ENCODE measurements around the gene SMIM41.

The SMIM41 gene

DNA sequence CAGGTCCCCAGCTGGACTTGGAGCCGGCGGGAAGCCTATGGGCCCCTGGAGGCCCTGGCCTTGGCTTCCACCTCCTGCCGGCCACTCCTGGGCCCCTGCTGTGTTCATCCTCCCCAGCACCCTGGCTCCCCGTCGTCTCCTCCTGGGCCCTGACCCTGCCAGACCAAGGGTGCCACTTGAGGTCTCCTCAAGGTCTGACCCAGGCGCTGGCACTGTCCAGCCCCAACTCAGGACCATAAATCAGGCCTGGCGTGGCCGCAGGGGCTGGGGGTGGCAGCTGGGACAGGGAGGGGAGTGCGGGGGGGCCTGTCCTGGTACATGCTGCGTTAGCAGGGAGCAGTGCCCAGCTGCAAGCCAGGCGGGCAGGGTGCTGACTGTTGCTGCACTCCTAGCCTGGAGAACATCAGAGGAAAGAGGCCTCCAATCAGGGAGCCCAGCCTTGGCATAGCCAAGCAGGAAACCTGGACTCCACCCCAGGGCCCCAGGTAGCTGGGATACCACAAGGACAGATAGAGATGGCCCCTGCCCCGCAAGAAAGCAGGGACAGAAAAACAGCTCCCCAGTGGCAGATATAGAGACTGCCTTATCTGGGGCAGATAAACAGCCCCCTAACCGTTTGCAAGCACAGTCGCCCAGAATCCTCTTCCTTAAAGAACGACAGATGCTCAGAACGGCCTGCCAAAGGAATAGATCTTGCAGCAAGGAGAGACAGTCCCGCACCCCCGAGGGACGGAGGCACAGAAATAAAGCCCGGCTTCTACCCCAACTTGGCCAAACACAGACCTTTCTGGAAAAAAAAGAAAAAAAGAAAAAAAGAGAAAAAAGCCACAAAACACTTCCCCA, 16.2 kb upstream of the SMIM41 start:
- no peak for DNase-seq (ENCODE audit: low read depth)

DNA sequence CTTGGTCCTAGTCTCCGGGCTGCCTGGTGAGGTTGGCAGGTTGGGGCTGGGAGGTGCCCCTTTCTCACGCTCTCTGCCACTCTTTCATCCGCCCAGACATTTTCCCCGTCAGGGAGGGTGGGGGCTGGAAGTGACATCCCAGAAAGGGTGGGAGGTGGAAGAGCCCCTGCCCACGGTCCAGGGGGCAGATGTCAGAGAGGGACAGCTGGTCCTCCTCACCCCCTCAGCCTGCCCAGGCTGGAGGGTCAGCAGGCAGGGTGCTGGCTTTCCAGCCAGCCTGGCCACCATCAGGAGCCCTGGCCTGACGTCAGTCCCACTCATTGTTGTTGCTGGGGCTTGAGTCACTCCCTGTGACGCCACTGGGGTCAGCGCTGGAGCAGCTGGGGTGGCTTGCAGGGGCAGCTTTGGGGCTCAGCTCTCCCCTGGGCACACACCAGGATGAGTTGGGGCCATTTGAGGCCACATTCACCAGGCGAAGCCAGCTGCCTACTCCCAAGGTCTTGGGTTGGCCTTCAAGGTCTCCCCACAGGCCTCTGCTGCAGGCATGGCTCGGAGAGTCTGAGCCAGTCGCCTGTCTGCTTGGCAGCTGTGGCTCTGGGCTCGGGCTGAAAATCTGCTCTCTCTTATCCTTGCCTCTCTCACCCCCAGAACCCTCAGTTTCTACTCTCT, 15.4 kb upstream of the SMIM41 start:
- no peak for DNase-seq (ENCODE audit: low read depth)

DNA sequence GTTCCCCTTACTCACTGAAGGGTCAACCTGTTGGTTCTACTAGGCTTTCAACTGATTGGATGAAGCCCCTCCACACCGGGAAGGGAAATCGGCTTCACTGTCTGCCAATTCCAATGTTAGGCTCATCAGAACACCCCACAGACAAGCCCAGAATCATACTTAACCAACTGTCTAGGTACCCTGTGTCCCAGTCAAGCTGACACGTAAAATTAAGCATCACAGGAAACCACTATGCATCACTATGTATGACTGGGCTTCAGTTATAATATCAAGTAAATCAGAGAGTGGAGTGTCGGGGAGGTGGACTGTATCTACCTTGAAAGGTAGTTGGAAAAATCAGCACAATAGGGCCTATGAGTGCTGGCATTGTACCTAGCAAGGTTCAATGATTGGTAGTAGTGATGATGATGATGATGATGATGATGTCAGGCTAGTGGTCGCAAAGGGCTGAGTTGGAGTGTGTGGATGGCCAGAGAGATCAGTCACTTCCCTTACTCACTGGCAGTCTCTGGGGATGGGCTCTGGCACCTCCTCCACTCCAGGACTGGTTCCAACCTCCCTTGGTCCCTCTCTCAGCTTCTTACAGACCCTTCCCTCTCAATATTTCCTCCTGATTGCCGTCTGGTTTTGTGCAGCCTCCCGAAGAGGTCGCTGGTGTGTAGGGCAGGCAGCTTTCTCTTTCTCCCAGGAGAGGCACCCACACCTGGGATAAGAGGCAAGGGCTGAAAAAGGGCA, 13.0 kb upstream of the SMIM41 start:
- no peak for DNase-seq (ENCODE audit: low read depth)

DNA sequence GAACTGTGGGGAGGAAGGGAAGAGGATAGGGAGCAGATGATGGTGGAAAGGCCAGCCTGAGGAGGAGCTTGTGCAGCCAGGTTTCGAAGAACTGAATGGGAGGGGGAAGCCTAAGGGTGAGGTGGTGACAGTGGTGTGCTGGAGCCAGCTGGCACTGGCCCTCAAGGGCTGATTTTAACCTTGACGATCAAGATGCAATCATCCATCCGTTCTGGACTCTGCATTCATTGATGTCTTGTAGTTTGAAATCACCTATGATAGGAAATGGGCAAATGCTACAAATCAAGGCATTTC, 12.5 kb upstream of the SMIM41 start:
- no peak for DNase-seq (ENCODE audit: low read depth)

DNA sequence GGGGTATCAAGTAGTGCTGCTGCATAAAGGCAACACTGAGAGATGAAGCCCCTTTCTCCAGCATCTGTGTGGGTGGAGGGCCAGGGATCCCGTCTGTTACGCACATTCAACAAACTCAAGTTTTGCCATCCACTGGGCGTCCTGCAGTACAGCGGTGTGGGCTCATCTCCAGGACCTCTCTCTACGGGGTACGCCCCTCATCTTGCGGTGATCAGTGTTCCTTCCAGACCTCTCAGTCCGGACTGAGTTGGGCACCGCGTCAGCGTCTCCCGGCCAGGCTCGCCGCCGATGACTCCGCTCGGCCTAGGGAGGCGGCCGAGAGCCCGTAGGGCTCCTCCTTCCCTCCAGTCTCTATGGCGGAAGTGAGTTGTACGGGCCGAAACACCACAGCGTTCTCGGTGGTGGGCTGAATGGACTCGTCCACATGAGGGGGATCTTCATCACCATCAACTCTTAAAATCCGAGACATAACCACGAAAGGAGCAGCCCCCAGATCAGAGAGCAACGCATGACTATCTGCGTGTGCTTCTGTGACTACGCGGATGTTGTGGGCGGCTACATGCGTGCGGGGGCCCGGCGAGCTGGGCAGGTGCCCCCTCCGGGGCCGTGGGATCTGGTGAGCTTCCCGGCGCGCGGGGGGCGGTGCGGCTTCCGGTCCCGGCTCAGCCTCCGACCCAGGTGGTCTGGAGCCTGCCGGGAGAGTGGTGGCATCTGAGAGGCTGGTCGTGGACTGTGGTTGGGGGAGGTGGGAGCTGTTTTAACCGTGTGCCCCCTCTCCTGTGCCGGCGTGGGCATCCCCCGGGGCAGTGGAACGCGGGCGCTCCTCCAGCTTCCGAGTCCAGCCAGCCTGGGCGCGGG, 9.9 kb upstream of the SMIM41 start, which contains the start of gene ATG101:
TSS of gene ATG101 (plus strand) at position 652 of the 858 bp plus-strand sequence. CDS start 3,673 bp downstream, outside the sequence.
- peak; percentile 81 for DNase-seq (ENCODE audit: low read depth)

GRCh38 chr12:52070185-52070925, 9.1 kb upstream of the SMIM41 start:
- no peak for DNase-seq (ENCODE audit: low read depth)

DNA sequence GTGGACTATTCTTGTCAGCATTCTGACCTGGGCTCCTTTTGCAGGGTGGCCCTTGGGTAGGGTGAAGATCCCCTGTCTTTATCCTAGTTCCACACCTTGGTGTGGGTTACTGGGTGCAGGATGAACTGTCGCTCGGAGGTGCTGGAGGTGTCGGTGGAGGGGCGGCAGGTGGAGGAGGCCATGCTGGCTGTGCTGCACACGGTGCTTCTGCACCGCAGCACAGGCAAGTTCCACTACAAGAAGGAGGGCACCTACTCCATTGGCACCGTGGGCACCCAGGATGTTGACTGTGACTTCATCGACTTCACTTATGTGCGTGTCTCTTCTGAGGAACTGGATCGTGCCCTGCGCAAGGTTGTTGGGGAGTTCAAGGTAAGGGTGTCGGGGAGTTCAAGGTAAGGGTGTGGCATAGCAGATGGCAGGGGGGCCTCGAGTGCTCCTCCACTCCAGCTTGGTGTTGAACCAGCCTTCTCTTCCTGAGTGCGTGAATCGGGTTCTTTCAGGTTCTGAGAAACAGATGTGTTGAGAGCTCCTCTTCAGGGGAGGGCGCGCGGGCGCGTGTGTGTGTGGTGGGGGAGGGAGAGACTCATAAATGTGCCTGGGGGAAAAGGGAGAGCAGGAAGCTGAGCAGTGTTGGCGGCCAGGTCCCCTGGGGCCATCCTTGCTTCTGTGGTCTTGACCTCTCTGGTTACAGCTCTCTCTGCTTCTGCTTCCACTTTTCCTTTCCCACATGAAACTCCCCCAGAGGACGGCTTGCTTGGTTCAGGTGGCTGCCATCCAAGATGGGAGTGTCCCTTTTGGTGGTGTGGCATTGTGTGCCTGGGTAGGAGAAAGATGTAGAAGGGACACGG, 5.7 kb upstream of the SMIM41 start:
- DNase-seq (ENCODE audit: low read depth) = no peak

DNA sequence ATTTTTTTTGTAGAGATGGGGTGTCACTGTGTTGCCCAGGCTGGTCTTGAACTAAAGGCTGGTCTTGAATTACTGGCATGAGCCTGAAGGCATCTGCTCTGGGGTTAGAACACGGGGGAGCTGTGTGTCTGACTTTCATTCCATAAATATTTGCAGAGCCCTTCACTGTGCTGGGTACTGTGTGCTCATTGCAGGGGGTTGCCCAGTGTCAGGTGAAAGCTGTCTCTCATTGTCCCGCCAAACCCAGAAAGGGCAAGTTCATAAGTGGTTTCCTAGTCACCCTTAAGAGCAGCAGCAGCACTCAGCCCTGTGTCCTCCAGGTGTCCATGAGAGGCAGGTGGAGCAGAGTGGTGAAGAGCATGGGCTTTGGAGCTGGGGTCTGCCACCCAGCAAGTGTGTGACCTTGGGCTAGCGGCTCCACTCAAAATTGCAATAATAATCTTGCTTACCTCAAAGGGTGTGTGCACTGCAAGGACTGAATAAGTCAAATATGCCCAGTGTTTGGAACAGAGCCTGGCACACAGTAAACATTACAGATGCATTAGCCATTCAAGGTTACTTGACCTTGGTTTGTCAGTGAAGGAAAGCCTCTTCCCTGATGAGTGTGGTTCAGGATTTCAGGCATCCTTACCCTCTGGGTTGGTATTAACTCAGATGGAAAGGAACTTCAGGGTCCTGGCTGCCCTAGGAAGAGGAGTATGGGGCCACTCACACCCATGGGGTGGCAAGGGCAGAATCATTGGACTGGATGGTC, 4.4 kb upstream of the SMIM41 start:
- no peak for DNase-seq (ENCODE audit: low read depth)

DNA sequence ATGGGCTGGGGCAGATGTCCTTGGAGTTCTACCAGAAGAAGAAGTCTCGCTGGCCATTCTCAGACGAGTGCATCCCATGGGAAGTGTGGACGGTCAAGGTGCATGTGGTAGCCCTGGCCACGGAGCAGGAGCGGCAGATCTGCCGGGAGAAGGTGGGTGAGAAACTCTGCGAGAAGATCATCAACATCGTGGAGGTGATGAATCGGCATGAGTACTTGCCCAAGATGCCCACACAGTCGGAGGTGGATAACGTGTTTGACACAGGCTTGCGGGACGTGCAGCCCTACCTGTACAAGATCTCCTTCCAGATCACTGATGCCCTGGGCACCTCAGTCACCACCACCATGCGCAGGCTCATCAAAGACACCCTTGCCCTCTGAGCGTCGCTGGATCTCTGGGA, 2.7 kb upstream of the SMIM41 start:
- DNase-seq (ENCODE audit: low read depth) = no peak

GRCh38 chr12:52078276-52078675, 1.2 kb upstream of the SMIM41 start:
- DNase-seq (ENCODE audit: low read depth) = no peak

GRCh38 chr12:52080403-52081251, 1.1 kb downstream of the SMIM41 start:
- DNase-seq (ENCODE audit: low read depth) = no peak

GRCh38 chr12:52081263-52081733, 1.8 kb downstream of the SMIM41 start:
- no peak for DNase-seq (ENCODE audit: low read depth)

DNA sequence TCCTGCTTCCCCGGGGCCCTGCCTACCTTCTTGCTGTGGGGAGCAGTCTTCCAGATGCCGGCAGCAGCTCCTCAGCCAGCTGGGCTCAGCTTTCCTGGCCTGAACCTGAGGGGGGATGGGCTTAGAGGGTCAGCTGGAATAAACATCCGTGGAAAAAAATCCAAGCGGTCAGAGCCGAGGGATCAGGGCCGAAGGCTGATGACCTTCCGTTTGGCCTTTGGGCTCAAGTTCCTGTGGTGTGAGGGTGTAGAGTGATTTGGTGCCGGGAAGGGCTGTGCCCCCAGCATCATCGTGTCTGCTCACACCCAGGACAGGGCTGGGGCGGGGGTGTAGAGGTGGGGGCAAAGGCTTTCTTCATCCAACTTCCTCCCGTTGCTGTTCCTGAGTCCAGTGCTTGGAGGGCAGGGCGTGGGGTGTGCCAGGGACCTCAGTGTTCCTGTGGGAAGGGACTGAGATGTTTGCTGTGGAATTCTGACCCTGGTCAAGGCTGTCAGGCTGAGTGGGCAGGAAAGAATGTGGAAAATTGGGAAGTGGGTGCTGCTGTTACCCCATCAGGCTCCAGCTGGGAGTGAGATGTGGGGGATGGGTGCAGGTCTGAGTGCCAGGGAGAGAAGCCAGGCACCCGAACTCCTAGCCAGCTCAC, 2.6 kb downstream of the SMIM41 start:
- peak; percentile 51 for DNase-seq (ENCODE audit: low read depth)

GRCh38 chr12:52082669-52082987, 3.1 kb downstream of the SMIM41 start:
- DNase-seq (ENCODE audit: low read depth) = no peak

DNA sequence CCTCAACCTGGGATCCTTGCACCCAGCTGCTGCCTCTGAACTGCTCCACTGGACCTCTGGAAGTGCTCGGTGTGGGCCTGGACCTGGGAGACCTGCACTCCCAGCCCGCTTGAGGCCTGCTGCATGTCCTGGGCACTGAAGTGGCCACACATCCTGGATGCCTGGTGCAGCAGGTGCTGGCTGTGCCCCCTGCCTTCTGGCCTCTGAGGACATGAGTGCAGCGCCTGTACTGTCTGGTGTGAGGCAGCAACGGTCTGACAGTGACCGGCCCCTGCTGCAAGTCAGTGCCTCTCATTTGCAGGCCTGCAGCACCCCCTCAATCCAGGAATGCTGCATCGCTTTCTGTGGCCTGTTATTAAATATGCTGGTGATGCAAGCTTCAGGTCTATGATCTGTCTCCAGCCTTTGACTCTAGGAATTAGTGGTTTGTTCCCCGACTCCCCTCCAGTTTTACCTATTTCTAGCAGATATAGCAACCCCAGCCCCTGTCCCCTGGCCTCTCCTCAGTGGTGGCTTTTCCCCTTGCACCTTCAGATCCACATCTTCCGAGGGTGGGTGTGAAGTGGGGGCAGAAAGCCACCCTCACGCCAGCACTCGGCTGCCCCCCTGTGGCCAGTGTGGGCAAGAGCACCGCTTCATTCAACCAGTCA, 3.6 kb downstream of the SMIM41 start:
- no peak for DNase-seq (ENCODE audit: low read depth)

- DNase-seq (ENCODE audit: low read depth) = no peak
These were observed 4.1 kb downstream of the SMIM41 start for GRCh38 chr12:52083638-52083996.

- DNase-seq (ENCODE audit: low read depth) = no peak
These were observed 5.2 kb downstream of the SMIM41 start for GRCh38 chr12:52084491-52085231.
